Karpas-422 (cell line): Measurements from ENCODE around the gene PRM3. TPM values are rescaled to one million over a fixed set of nuclear protein-coding genes. Genes with fewer than 3 reads are reported as not detected.
A peak's percentile ranks its signal among the peaks of the same experiment; 100 is the strongest.

ENCODE experiments used
- DNase-seq: peaks from one replicate; pipeline ENCODE4 v3.0.0-alpha.2; 2015
- H2AFZ ChIP-seq: fragments of 200-600 bp; sonication (generic); 2 replicates; pipeline ENCODE4 v1.6.1; 2014; ENCODE audit warnings: antibody characterized with exemption, low read length, mixed read lengths
- H3K27ac ChIP-seq: fragments of 200-600 bp; sonication (generic); 2 replicates; pipeline ENCODE4 v1.5.1; 2014; ENCODE audit warnings: mild to moderate bottlenecking, low read length, moderate library complexity
- H3K27me3 ChIP-seq: fragments of 200-600 bp; sonication (generic); 2 replicates; pipeline ENCODE4 v1.6.1; 2014; ENCODE audit warnings: low read length, mixed read lengths
- H3K36me3 ChIP-seq: fragments of 200-600 bp; sonication (generic); 2 replicates; pipeline ENCODE4 v1.6.1; 2014; ENCODE audit warnings: low read length, mixed read lengths; ENCODE audit not compliant: insufficient read depth
- H3K4me1 ChIP-seq: fragments of 200-600 bp; sonication (generic); 2 replicates; pipeline ENCODE4 v1.6.1; 2014; ENCODE audit warnings: mild to moderate bottlenecking, low read length, mixed read lengths
- H3K4me2 ChIP-seq: fragments of 200-600 bp; sonication (generic); 2 replicates; pipeline ENCODE4 v1.6.1; 2014; ENCODE audit warnings: low read length, low read depth, mild to moderate bottlenecking; ENCODE audit not compliant: poor library complexity, severe bottlenecking
- H3K4me3 ChIP-seq: fragments of 200-600 bp; sonication (generic); 2 replicates; pipeline ENCODE4 v1.5.1; 2014; ENCODE audit warnings: mild to moderate bottlenecking, antibody characterized with exemption, low read length, mixed read lengths
- H3K79me2 ChIP-seq: fragments of 200-600 bp; sonication (generic); 2 replicates; pipeline ENCODE4 v1.6.1; 2014; ENCODE audit warnings: mild to moderate bottlenecking, low read length, mixed read lengths
- H3K9ac ChIP-seq: fragments of 200-600 bp; sonication (generic); 2 replicates; pipeline ENCODE4 v1.6.0; 2014; ENCODE audit warnings: low read length
- H3K9me2 ChIP-seq: fragments of 200-600 bp; sonication (generic), shearing (Covaris generic); replicated peaks from 2 replicates; pipeline ENCODE4 v1.6.0; 2014; ENCODE audit warnings: mild to moderate bottlenecking, low read length, moderate library complexity; ENCODE audit not compliant: insufficient read depth
- H3K9me3 ChIP-seq: fragments of 300-700, 200-600 bp; sonication (generic); 2 replicates; pipeline ENCODE4 v1.6.1; 2014; ENCODE audit warnings: low read length, mixed read lengths
- H4K20me1 ChIP-seq: fragments of 200-600 bp; sonication (generic); 2 replicates; pipeline ENCODE4 v1.6.1; 2014; ENCODE audit warnings: mild to moderate bottlenecking, antibody characterized with exemption, low read length, low read depth; ENCODE audit not compliant: insufficient read depth
- total RNA-seq: library from RNA; depleted of rRNA; stranded (reverse); fragments of >200 nt; shearing (Covaris generic); gene quantifications from 2 replicates; pipeline ENCODE4 v1.2.3, GENCODE V29; 2014; ENCODE audit warnings: low replicate concordance

PRM3 gene
- total RNA-seq, 1 experiment from 2014 or later = not detected

DNA sequence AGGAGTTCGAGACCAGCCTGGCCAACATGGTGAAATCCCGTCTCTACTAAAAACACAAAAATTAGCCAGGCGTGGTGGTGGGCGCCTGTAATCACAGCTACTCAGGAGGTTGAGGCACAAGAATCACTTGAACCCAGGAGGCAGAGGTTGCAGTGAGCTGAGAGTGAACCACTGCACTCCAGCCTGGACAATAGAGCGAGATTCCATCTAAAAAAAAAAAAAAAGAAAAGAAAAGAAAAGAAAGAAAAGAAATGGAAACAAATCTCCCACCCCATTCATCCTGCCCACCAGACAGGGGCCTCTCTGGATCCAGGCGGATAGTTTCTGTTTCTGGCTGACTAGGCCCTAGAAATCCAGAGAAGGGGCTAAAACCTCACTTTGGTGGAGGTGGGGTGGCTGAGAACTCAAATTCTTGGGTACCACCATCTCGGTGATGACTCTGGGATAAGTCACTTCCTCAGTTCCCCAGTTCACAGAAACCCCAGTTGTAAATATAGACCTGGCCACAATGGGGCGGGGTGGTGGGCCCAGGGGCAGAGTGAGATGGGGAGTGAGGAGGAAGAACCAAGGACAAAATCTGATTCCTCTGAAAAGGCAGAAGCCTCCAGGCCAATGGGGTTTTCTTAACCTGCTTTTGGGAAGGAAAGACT, 39.6 kb downstream of the PRM3 start:
- Histone ChIP-seq H3K9ac (no peak overlapping the region), H3K27ac (no peak overlapping the region), H3K9me2 (no peaks in the 10 kb centered on the region), H3K9me3 (no peaks in the 10 kb centered on the region), H4K20me1 (no peaks in the 10 kb centered on the region), H3K4me1 (peaks cover 5% of the 10 kb centered on the region), H3K27me3 (no peaks in the 10 kb centered on the region), H3K4me3 (no peak overlapping the region), H3K36me3 (no peaks in the 10 kb centered on the region), H3K79me2 (no peaks in the 10 kb centered on the region), H3K4me2 (no peak overlapping the region), H2AFZ (no peak overlapping the region)
- DNase-seq = no peak

DNA sequence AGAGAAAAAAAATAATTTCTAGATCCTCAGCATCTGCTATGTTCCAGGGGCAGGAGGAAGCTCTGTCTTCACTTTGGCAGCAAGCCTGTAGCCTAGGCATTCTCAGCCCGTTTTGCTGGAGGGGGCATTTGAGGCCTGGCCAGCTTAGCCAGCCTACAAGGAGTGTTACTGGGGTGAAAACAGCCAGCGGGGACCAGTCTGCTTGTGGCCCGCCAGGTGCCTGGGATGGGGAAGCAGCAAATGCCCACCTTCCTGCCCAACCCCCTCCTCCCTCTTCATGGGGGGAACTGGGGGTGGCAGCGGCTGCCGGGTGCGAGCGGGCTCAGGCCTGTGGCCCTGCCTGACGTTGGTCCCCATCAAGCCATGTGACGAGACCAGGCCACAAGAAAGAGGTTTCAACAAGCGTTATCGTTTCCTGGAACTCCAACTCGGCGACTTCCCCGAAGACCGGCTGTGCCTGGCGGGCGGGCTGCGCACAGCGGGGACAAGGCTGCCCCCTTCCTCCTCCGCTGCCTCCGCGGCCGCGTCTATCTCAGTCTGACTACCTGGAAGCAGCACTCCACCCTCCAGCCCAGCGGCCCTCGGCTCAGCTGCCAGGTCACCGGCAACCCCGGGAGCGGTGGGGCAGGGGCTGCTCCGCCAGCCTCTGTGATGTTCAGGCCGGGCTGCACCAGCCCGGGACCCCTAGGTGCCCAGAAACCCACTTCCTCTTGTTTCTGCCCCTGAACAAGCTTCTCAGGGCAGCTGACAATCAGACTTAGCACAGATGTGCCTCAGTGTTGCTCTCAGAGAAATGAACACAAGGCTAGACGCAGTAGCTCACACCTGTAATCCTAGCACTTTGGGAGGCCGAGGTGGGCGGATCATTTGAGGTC, 40.3 kb downstream of the PRM3 start:
- Histone ChIP-seq H2AFZ (no peak overlapping the region), H3K36me3 (no peaks in the 10 kb centered on the region), H3K79me2 (no peaks in the 10 kb centered on the region), H3K9ac (no peak overlapping the region), H3K4me2 (no peak overlapping the region), H3K4me1 (peaks cover 10% of the 10 kb centered on the region), H4K20me1 (no peaks in the 10 kb centered on the region), H3K27ac (no peak overlapping the region), H3K27me3 (no peaks in the 10 kb centered on the region), H3K9me2 (no peaks in the 10 kb centered on the region), H3K4me3 (no peak overlapping the region), H3K9me3 (no peaks in the 10 kb centered on the region)
- no peak for DNase-seq

DNA sequence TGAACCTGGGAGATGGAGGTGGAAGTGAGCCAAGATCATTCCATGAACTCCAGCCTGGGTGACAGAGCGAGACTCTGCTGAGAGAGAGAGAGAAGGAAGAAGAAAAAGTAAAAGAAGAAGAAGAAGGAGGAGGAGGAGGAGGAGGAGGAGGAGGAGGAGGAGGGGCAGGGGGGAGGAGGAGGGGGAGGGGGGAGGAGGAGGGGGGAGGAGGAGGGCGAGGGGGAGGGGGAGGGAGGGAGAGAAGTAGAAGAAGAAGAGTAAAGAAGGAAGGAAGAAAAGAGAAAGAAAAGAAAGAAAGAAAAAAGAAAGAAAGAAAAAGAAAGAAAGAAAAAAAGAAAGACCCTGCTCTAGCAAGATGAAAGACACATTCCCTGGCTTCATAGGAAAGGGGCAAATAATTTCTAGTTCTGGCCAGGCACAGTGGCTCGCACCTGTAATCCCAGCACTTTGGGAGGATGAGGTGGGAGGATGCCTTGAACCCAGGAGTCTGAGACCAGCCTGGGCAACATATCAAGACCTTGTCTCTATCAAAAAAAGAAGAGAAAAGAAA, 41.1 kb downstream of the PRM3 start:
- Histone ChIP-seq H2AFZ (no peak overlapping the region), H3K27ac (no peak overlapping the region), H3K9me3 (no peaks in the 10 kb centered on the region), H3K4me2 (no peak overlapping the region), H3K36me3 (no peaks in the 10 kb centered on the region), H3K9ac (no peak overlapping the region), H4K20me1 (no peaks in the 10 kb centered on the region), H3K9me2 (no peaks in the 10 kb centered on the region), H3K27me3 (no peaks in the 10 kb centered on the region), H3K4me1 (peaks cover 10% of the 10 kb centered on the region), H3K4me3 (no peak overlapping the region), H3K79me2 (no peaks in the 10 kb centered on the region)
- no peak for DNase-seq

DNA sequence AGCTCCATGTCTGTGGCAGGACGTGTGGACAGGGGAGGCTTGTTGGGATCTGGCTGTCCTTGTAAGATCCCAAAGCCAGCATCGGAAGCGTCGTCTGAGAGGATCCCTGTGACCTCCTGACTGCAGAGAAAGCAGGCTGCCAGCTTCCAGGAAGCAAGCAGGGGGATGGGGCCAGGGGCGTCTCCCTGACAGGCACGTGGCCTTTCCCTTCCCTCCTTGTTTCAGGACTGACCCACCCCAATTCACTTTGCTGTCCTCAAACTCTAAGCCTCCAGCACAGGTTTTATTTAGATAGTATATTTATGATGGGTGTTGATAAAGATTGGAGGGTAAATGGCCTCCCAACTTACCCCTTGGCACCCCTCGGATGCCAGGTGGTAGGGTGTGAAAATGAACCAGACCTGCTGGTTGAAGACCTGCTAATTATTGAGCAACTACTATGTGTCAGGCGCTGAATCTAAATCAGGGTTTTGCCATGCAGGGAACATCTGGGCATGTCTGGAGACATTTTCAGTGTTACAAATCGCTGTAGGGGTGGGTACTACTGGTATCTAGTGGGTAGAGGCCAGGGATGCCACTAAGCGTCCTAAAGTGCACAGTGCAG, 42.0 kb downstream of the PRM3 start:
- H3K79me2 ChIP-seq = no peaks in the 10 kb centered on the region
- H3K27ac ChIP-seq = no peak overlapping the region
- no peak overlapping the region for H3K4me2 ChIP-seq
- no peaks in the 10 kb centered on the region for H3K9me3 ChIP-seq
- no peaks in the 10 kb centered on the region for H4K20me1 ChIP-seq
- no peaks in the 10 kb centered on the region for H3K36me3 ChIP-seq
- H3K9me2 ChIP-seq = no peaks in the 10 kb centered on the region
- H3K9ac ChIP-seq = no peak overlapping the region
- no peaks in the 10 kb centered on the region for H3K27me3 ChIP-seq
- peaks cover 10% of the 10 kb centered on the region for H3K4me1 ChIP-seq
- no peak for DNase-seq
- H3K4me3 ChIP-seq = no peak overlapping the region
- no peak overlapping the region for H2AFZ ChIP-seq

DNA sequence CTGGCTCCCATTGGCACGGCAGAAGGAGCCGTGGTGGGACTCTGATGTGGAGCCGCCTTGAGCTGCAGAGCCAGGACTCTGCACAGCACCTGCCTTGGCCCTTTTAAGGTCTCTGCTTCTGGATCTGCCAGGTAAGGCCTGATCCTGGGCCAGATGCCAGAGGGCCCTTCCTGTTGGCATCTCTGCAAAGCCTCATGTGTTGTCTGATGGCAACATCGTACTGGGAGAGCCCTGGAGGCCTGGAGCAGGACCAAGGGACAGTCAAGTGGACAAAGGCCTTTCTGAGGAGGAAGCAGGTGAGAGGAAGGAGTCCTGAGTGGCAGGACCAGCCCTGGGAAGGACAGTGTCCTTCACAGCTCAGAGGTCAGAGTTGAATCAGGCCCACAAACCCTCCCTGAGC, 43.5 kb downstream of the PRM3 start:
- H3K9ac ChIP-seq = no peak overlapping the region
- H3K4me3 ChIP-seq = no peak overlapping the region
- no peak overlapping the region for H3K27ac ChIP-seq
- H3K9me3 ChIP-seq = no peaks in the 10 kb centered on the region
- H4K20me1 ChIP-seq = no peaks in the 10 kb centered on the region
- no peaks in the 10 kb centered on the region for H3K36me3 ChIP-seq
- no peak overlapping the region for H3K4me2 ChIP-seq
- DNase-seq = no peak
- H3K27me3 ChIP-seq = no peaks in the 10 kb centered on the region
- H3K79me2 ChIP-seq = no peaks in the 10 kb centered on the region
- H3K4me1 ChIP-seq = peaks cover 18% of the 10 kb centered on the region
- H3K9me2 ChIP-seq = no peaks in the 10 kb centered on the region
- H2AFZ ChIP-seq = no peak overlapping the region

DNA sequence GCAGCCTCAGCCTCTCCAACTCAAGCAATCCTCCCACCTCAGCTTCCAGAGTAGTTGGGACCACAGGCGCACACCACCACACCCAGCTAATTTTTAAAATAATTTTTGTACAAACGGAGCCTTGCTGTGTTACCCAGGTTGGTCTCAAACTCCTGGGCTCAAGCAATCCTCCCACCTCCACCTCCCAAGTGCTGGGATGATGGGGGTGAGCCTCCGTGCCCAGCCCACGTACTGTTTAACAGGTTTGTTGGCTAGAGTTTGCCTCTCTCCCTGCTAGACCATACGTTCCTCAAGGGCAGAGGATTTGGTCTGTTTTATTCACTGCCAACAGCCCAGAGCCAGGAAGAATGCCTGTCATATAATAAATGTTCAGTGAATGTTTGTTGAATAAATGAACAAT, 44.0 kb downstream of the PRM3 start:
- H4K20me1 ChIP-seq = no peaks in the 10 kb centered on the region
- no peak overlapping the region for H3K4me3 ChIP-seq
- no peak overlapping the region for H3K4me2 ChIP-seq
- H3K9ac ChIP-seq = no peak overlapping the region
- H3K36me3 ChIP-seq = no peaks in the 10 kb centered on the region
- no peak overlapping the region for H3K27ac ChIP-seq
- no peak overlapping the region for H2AFZ ChIP-seq
- no peaks in the 10 kb centered on the region for H3K9me2 ChIP-seq
- H3K79me2 ChIP-seq = no peaks in the 10 kb centered on the region
- DNase-seq = no peak
- peaks cover 23% of the 10 kb centered on the region for H3K4me1 ChIP-seq
- H3K27me3 ChIP-seq = no peaks in the 10 kb centered on the region
- H3K9me3 ChIP-seq = no peaks in the 10 kb centered on the region

DNA sequence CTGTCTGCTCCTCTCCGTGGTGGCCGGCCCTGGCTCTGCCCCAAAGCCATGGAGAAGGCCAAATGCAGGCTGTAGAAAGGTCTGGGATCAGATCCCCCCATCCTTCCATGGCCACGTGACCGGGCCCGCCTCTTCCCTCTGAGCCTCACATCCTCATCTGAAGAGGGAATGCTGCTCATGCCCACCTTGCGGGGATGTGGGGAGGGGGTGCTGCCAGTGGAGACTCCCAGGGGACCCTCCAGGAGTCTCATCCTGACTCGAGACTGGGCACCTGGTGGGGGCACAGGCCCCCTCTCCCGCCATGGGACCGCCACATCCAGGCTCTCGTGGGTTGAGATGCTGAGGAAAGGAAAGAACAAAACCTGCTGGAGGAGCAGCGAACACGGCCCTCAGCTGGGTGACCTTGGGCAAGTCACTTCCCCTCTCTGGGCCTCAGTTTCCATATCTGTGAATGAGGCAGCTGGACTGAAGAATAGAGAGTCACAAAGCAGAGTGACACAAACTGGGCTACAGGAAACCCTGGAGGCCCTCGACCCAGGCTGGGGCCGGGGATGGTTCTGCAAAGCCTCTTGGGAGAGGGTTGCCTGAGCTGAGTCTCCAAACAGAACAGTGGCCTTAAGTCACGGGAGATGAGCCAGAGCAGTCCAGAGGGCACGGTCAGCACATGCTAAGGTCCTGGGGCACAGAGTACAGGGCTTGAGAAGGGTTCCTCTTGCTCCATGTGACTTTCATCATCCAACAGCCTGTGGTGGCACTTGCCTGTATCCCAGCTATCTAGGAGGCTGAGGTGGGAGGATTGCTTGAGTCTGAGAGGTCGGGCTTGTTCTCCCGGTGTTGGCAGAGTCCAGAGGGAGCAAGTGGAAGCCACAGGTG, 47.5 kb downstream of the PRM3 start:
- no peaks in the 10 kb centered on the region for H4K20me1 ChIP-seq
- no peaks in the 10 kb centered on the region for H3K79me2 ChIP-seq
- no peaks in the 10 kb centered on the region for H3K9me2 ChIP-seq
- H3K36me3 ChIP-seq = no peaks in the 10 kb centered on the region
- no peak for DNase-seq
- H3K9ac ChIP-seq = peak overlapping the region; percentile 38
- H2AFZ ChIP-seq = no peak overlapping the region
- peaks cover 23% of the 10 kb centered on the region for H3K4me1 ChIP-seq
- H3K27ac ChIP-seq = no peak overlapping the region
- no peaks in the 10 kb centered on the region for H3K9me3 ChIP-seq
- H3K27me3 ChIP-seq = no peaks in the 10 kb centered on the region
- peak overlapping the region; percentile 33 for H3K4me2 ChIP-seq
- H3K4me3 ChIP-seq = peak overlapping the region; percentile 47; the same call in 1 of the 2 replicates
